ENCODE data around the gene TTLL11.

DNA sequence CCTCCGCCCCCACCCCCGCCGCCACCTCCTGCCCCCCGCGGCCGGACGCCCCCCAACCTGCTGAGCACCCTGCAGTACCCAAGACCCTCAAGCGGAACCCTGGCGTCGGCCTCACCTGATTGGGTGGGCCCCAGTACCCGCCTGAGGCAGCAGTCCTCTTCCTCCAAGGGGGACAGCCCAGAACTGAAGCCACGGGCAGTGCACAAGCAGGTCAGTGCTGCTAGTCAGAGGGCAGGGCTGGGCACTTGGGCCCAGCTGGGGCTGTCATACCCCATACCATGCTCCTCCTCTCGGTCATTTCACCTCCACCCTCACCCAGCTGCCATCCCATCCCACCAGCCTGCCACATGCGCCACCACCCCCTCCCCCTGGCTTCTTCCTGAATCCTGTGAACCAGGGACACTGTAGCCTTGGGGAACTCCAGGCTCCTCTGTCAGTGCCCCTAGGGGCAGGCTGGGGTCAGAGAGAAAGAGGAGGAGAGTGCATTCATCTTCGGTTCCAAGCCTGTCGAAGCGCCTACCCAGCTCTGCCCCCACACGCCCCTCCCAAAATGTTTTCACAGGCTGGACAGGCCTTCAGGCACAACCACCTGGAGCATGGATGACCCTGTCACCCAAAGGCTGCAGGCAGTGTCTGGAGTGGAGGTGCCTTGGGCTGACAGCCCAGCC is 319.7 kb downstream of the TTLL11 start:
- TF ChIP-seq, protein P1, sequence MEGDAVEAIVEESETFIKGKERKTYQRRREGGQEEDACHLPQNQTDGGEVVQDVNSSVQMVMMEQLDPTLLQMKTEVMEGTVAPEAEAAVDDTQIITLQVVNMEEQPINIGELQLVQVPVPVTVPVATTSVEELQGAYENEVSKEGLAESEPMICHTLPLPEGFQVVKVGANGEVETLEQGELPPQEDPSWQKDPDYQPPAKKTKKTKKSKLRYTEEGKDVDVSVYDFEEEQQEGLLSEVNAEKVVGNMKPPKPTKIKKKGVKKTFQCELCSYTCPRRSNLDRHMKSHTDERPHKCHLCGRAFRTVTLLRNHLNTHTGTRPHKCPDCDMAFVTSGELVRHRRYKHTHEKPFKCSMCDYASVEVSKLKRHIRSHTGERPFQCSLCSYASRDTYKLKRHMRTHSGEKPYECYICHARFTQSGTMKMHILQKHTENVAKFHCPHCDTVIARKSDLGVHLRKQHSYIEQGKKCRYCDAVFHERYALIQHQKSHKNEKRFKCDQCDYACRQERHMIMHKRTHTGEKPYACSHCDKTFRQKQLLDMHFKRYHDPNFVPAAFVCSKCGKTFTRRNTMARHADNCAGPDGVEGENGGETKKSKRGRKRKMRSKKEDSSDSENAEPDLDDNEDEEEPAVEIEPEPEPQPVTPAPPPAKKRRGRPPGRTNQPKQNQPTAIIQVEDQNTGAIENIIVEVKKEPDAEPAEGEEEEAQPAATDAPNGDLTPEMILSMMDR (conservative IDR thresholded peaks at IDR 0.05; ENCODE audit: low read depth, low read length) = no peak
- TF ChIP-seq EZH2phosphoT487 (IDR thresholded peaks at IDR 0.05; ENCODE audit: borderline replicate concordance, low read length) = no peak
- TF ChIP-seq EZH2 (IDR thresholded peaks at IDR 0.05; ENCODE audit: low read length, unreplicated experiment) = no peak
